ENCODE data around the gene PCLO. TPM values are rescaled to one million over a fixed set of nuclear protein-coding genes. Genes with fewer than 3 reads are reported as not detected.

Gene PCLO
- total RNA-seq, 1 donor from 2014 or later, result 5.3 TPM

DNA sequence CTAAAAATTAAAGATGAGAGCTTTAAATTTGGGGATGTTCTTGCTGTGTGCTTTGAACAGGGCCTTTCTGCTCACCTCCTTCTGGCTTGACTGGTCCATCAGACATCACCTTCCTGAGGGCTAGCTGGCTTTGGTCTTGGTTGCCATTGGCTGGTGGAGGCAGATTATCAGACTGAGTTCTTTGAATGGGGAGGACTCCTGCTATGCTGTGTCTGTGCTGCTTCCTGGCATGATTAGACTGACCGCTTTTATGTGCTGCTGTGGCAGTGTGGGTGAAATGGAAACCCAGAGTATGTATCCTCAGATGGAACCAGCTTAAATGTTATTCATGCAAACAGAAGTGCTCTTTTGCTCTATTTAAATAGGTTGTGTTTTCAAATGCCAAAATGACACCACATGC is 341.6 kb downstream of the PCLO start:
- TF ChIP-seq, protein P1, sequence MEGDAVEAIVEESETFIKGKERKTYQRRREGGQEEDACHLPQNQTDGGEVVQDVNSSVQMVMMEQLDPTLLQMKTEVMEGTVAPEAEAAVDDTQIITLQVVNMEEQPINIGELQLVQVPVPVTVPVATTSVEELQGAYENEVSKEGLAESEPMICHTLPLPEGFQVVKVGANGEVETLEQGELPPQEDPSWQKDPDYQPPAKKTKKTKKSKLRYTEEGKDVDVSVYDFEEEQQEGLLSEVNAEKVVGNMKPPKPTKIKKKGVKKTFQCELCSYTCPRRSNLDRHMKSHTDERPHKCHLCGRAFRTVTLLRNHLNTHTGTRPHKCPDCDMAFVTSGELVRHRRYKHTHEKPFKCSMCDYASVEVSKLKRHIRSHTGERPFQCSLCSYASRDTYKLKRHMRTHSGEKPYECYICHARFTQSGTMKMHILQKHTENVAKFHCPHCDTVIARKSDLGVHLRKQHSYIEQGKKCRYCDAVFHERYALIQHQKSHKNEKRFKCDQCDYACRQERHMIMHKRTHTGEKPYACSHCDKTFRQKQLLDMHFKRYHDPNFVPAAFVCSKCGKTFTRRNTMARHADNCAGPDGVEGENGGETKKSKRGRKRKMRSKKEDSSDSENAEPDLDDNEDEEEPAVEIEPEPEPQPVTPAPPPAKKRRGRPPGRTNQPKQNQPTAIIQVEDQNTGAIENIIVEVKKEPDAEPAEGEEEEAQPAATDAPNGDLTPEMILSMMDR (IDR thresholded peaks at IDR 0.05; ENCODE audit: unreplicated experiment), result no peak
- H3K36me3 Mint-ChIP-seq, result no peaks in the 10 kb centered on the region
- no peak for DNase-seq (ENCODE audit: low spot score in 2 of 2, unreplicated experiment in 2 of 2)
- no peak overlapping the region for H3K27ac Mint-ChIP-seq
- no peaks in the 10 kb centered on the region for H3K4me1 Mint-ChIP-seq
- no peaks in the 10 kb centered on the region for H3K9me3 Mint-ChIP-seq
- H3K4me3 Mint-ChIP-seq, result no peak overlapping the region
- no peaks in the 10 kb centered on the region for H3K27me3 Mint-ChIP-seq (ENCODE audit: low read depth)

DNA sequence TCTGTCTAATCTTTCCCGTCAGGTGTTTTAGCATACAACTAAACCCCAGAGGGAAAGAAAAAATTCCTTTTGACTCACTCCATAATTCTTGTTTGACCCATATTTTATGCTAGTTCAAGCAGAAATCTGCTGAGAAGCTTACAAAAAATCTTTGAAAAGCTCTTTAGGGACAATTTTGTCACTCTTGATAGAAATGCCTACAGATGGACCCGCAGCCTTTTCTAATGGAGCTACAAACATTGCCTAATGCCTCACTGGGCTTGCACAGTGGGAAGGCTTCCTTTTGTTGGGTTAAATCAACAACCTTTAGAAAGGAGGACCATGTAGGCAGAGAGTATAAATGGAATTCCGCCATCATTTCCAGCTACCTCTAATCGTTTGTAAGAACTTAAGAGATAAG is 344.5 kb downstream of the PCLO start:
- TF ChIP-seq, protein P1 (IDR thresholded peaks at IDR 0.05; ENCODE audit: unreplicated experiment), result no peak
- no peaks in the 10 kb centered on the region for H3K4me1 Mint-ChIP-seq
- no peaks in the 10 kb centered on the region for H3K9me3 Mint-ChIP-seq
- H3K4me3 Mint-ChIP-seq, result no peak overlapping the region
- H3K27ac Mint-ChIP-seq, result no peak overlapping the region
- no peaks in the 10 kb centered on the region for H3K27me3 Mint-ChIP-seq (ENCODE audit: low read depth)
- H3K36me3 Mint-ChIP-seq, result no peaks in the 10 kb centered on the region
- no peak for DNase-seq (ENCODE audit: low spot score in 2 of 2, unreplicated experiment in 2 of 2)

DNA sequence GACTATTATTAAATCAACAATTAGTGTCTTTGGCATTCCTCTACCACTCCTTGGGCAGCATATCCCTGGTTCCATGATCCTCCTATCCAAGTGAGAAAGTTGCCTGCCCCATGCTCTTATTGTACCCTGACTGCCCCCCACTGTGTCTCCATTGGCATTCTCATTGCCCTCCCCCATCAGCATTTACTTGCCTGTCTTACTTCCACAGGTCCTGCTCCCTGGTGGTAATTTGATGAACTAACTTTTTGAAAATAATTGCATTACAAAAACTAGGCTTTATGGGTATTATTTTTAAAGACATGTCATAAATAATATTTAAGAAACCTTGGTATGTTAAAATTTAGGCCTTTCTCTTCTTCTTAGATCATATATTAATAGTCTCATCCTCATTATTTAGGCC is 346.4 kb downstream of the PCLO start:
- Mint-ChIP-seq H3K36me3 (no peaks in the 10 kb centered on the region), H3K4me1 (no peaks in the 10 kb centered on the region), H3K4me3 (no peak overlapping the region), H3K9me3 (no peaks in the 10 kb centered on the region), H3K27me3 (ENCODE audit: low read depth) (no peaks in the 10 kb centered on the region), H3K27ac (no peak overlapping the region)
- TF ChIP-seq, protein P1 (IDR thresholded peaks at IDR 0.05; ENCODE audit: unreplicated experiment), result peak; percentile 29
- DNase-seq (ENCODE audit: low spot score in 2 of 2, unreplicated experiment in 2 of 2), result no peak

DNA sequence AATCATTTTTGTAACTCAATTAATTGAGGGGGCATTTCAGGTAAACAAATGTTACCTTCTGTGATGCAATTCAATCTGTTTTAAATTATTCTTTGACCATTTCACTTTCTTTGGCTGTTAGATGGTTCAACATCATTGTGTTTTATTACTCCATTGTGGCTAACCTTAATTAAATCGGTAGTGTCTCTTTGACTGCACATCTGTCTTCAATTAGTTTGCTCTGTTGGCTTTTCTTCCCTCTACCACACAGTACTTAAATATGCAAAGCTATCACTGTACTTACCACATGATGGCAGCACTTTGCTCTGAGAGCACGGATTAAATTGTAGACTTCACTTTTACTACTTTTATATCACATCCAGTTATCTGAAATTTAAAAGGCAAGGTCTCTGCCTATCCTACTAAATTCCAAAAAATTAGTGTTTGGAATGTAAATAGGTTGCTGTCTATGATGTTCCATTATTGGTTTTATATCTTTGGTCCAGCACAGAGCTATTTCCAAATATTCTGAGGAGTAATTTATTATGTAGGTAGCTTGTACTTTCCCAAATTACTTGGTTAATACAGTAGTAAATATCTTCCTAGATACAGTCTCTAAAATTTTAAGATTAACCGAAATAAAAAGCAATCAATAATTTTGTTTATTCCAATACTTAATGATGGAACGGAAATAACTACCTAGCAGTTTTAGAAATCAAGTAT is 352.0 kb downstream of the PCLO start:
- Mint-ChIP-seq H3K4me1 (peaks cover 4% of the 10 kb centered on the region), H3K36me3 (no peaks in the 10 kb centered on the region), H3K4me3 (no peak overlapping the region), H3K9me3 (no peaks in the 10 kb centered on the region), H3K27ac (no peak overlapping the region), H3K27me3 (ENCODE audit: low read depth) (no peaks in the 10 kb centered on the region)
- no peak for DNase-seq (ENCODE audit: low spot score in 2 of 2, unreplicated experiment in 2 of 2)
- TF ChIP-seq, protein P1 (IDR thresholded peaks at IDR 0.05; ENCODE audit: unreplicated experiment), result peak; percentile 62

DNA sequence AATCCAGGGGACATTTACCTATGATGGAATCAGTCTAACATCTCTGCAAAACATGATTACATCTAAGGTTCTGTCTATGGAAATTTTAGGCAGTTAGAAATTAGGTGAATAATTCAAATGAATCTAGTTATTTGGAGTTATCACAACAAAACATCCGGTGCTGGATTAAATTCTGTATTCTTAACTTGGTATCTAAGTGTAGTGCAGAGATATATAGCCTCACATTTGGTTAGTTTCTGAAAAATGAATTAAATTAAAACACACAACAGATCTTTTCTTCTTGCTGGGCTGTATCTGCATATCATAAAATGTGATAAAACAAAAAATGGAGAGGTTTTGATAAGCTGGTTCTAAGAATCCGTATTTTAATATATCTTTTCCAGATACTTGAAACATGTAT is 354.1 kb downstream of the PCLO start:
- no peaks in the 10 kb centered on the region for H3K36me3 Mint-ChIP-seq
- no peak for DNase-seq (ENCODE audit: low spot score in 2 of 2, unreplicated experiment in 2 of 2)
- TF ChIP-seq, protein P1 (IDR thresholded peaks at IDR 0.05; ENCODE audit: unreplicated experiment), result no peak
- H3K27ac Mint-ChIP-seq, result no peak overlapping the region
- peaks cover 4% of the 10 kb centered on the region for H3K4me1 Mint-ChIP-seq
- no peaks in the 10 kb centered on the region for H3K9me3 Mint-ChIP-seq
- no peaks in the 10 kb centered on the region for H3K27me3 Mint-ChIP-seq (ENCODE audit: low read depth)
- H3K4me3 Mint-ChIP-seq, result no peak overlapping the region

All from mesothelial cell of epicardium (in vitro differentiated cells).